Right hindlimb (tissue), 1 donor: ENCODE measurements around the gene CIROP.

Experiments used
- DNase-seq: peaks from one replicate; pipeline ENCODE4 v3.0.0-alpha.2; 2018

The CIROP gene

DNA sequence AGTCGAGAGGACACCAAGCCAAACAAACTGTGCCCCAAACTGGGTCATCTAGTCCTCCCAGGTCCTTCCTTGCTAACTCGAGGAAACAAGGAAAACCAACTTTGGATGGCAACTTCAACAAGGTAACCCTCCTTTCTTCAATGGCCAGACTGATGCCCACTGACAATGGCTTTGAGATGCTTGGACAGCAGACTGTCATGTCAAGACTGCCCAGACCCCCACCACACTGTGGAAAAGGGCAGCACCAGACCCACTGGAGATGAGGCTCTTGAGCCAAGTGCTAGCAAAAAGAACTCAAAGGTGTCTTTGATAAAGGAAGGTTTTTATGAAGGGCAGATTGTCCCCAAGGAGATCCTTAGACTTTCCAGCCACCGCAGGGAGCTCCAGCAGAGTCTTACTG is 38.4 kb downstream of the CIROP start:
- no peak for DNase-seq

DNA sequence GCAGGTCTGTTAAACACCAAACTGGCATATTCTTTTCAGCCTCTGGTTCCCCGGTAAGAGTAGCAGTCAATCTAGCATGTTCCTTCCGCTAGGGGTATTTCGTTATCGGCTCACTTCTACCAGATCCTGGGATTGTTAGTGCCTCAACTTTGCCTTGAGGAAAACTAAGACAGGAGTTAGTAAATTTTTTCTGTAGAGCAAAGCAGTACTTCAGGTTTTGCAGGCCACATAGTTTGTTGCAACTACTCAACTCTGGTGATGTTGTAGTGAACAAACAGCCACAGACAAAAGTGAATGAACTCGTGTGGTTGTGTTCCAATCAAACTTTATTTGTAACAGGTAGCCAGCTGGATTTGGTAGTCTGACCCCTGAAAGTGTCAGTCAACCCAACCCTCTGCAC is 41.2 kb downstream of the CIROP start:
- DNase-seq = no peak

DNA sequence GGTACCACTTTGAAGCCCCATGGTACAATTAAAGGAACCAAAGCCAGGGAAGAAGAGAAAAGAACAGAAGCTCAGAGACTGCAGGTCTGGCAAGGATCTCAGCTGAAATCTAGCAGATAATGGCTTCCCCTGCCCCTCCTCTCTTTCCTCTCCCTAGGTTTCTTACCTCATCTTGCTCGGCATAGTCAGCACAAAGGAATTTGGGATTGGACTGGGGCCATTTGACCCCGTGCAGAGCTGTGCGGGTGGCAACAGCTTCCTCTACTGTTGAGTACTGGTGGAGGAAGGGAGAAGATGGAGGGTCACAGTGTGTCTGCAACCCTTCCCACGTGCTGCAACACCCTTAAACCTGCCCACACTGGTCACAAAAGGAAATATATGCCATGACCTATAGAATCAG is 42.8 kb downstream of the CIROP start:
- no peak for DNase-seq

DNA sequence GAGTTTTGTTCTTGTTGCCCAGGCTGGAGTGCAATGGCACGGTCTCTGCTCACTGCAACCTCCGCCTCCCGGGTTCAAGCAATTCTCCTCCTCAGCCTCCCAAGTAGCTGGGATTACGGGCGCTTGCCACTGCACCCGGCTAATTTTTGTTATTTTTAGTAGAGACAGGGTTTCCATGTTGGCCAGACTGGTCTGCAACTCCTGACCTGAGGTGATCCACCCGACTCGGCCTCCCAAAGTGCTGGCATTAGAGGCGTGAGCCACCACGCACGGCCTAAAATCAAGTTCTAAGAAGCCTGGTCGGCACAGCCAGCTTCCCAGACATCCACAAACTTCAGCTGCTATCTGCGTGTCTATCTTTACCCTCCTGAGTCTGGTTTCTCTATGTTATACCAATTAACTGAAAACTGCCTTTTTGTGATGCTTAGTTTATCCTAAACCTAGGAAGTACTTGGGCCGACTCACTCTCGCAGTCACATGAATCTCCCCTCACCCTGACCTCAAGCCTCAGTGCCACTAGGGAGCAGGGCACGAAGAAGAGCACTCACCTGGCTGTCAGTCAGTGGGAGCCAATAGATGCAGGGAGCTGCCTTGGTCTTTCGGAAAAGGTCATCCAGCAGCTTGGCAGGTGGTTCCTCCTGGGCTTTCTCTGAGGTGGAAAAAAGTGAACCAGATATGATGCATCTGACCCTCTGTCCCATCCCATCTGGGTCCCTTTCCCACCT is 44.1 kb downstream of the CIROP start:
- DNase-seq = no peak

DNA sequence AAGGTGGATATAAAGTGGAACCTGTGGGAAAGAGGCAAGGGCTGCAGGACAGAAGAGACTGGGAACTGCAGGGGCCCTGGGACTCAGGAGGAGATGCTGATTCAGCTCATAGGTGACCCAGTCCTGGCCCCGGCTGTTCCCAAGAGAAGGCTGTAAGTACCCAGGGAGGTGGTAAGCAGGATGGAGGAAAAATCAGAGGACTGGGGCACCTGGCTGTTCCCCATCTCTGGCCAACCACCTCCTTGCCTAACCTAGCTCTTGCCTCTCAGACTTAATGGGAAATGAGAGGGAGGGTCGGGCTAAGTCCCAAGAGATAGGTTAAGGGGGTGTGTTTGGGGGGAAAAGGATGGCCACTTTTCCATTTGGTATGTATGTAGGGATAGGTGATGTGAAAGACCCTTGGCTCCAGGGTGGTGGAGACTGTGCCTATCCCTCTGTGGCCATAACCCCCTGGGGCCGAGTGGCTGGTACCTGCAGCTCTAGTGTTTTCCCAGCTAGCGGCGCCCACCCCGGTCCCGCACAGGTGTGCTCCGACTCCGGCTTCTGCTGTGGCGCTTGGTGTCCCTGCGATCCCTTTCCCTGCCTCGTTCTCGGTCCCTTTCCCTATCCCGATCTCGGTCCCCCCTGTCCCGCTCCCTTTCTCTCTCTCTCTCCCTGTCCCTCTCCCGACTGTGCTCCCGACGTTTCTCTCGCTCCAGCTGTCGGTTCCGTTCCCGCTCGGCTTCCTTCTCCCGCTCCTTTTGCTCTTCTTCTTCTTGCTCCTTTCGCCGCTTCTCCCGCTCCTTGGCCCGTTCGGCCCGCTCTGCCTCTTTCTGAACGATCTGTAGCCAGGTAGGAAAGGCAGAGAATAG is 45.9 kb downstream of the CIROP start:
- DNase-seq = no peak

DNA sequence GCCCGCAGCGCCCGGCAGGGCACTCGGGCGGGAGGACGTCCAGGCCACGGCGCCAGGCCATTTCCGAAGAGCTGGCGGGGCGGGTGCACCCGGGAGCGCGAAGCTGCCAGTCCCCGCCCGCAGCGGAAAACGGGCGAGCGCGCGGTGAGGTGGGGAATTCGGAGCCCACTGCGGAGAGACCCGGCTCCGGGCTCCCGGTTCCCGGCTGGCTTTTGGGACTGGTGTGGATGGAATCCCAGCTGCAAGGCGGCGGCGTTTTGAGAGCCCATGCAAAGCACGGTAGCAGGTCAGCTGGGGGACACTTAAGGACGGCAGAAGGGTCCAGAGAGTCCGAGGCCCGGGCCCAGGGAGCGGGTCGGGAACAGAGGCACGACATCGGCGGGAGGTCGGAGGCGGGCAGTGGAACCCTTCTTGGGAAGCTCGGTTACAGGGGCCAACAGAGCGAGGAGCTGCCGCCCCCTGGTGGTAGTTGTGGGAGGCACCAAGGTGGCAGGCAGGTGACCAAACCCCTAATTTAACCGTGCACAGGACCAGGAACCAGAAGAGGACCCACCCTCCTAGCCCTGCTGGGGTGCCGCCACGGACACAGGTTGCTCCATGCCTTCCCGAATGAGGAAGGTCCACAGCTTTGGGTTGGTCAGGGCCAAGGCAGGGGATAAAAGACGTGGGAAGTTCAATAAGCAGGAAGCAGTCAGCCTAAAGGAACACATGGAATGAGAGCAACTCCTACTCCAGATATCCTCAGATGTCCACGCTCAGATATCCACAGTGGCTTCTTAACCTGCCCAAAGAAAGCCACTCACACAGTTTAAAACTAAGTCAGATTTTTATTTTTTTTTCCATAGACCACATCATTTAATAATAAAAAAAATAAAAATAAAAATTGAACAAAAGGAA is 46.8 kb downstream of the CIROP start:
- DNase-seq = peak; percentile 94

DNA sequence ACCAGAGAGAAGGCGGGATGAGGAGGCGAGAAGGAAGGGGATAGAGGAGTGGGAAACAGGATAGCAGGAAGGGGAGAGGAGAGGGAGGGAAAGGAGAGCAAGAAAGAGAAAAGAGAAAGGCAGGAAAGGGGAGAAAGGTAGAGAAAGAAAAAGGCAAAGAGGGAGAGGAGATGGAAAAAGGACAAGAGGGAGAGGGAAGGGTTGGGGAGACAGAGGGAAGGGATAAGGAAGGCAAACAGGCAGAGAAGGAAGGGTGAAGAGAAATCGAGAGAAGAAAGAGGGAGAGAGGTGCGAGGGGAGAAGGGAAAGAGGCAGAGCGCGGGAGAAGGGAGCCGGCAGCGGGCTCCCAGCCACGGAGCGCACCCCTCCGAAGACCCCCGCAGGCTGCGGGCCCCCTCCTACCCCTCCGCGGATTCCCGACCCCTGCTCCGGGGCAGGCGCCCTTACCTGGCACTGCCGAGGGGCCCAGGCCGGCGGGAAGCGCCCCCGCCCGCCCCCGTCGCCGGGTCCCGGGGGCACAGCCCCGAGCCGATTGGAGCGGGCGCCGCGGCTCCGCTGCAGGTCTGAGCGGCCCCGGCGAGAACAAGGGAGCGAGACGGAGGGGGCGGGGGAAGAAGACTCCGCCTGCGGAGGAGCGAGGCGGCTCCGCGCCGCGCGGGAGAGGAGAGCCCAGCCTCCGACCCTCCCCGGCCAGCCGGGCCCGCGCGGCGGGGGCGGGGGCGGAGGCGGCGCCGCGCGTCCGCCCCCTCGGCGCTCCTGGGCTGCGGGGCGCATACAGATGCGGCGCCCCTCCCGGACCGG is 47.6 kb downstream of the CIROP start, which contains the start of gene CDH24:
TSS of gene CDH24 (minus strand) at position 565 of the 801 bp plus-strand sequence. CDS start 1,787 bp downstream, outside the sequence.
- peak; percentile 89 for DNase-seq

DNA sequence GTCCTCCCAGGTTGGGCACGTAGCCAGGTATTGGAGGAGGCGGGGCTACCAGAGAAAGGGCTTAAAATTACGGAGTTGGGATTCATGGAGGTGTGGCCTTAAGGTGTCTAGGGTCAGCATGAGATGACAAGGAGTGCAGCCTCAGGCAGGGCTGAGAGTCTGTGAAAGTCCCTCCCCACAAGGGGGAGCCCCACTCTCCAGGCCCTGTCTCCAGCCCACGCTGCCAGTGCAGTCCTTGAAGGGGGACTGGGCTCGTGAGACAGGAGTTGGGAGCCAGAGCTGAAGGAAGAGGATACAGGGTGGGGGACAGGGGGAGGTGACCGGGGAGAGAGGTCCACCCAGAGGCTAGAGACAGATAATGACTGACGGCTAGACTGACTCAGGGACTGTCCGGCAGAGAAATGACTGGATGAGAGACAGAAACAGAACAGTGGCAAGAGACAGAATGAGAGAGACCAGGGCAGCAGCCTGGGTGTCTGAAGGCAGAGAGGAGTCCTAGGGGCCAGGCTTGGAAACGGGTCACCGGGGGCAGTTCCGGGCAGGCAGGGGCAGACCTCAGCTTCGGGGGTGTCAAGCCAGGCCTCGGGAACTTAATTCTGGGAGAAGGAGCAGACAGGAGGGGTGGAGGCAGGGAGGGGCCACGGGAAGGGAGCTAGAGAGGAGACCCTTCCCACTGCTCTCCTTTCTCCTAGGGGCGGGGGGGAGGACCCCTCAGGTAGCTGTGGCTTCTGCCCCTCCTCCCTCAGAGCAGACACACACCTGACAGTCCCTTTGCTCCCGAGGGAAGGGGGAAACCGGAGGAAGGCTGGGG is 48.4 kb downstream of the CIROP start:
- peak; percentile 62 for DNase-seq

DNA sequence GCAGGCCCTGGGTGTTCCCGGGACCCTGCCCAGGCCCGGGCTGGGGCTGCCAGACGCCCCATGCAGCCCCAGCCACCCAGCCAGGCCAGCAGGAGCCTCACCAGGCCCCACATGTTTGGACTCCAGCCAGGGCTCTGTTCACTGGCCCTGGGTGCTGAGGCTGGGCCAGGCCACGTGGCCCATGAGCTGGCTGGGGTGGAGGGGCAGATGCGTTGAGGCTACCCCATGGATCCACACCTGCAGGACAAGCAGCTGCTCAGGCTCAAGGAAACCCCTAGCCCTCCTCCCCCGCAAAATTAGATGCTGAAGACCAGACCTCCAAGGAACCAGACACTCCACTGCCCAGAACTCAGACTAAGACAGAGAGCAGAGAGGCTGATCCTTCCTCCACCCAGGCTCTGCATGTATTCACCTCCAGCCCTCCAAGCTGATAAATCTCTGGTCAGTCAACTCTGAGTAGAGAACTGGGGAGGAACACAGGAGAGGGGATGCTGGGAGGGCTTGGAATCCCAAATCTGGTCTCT is 49.1 kb downstream of the CIROP start:
- DNase-seq = no peak

DNA sequence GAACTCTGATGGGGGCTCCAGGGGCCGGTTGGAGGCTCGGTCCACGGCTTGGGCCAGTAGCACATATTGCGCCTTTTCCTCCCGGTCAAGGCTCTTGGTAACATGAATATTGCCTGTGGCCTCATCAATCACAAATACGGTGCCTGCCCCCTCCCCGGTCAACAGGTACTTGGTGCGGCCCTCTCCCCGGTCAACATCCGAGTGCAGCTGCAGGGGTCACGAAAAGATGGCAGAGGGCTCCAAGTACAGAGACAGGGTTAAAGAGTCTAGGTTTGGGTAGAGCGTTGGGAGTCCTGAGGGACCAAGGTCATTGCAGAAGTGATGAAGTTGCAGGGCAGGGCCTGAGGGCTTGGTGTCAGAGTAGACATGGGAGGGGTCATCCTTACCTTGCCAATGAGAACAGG is 49.6 kb downstream of the CIROP start:
- DNase-seq = no peak

DNA sequence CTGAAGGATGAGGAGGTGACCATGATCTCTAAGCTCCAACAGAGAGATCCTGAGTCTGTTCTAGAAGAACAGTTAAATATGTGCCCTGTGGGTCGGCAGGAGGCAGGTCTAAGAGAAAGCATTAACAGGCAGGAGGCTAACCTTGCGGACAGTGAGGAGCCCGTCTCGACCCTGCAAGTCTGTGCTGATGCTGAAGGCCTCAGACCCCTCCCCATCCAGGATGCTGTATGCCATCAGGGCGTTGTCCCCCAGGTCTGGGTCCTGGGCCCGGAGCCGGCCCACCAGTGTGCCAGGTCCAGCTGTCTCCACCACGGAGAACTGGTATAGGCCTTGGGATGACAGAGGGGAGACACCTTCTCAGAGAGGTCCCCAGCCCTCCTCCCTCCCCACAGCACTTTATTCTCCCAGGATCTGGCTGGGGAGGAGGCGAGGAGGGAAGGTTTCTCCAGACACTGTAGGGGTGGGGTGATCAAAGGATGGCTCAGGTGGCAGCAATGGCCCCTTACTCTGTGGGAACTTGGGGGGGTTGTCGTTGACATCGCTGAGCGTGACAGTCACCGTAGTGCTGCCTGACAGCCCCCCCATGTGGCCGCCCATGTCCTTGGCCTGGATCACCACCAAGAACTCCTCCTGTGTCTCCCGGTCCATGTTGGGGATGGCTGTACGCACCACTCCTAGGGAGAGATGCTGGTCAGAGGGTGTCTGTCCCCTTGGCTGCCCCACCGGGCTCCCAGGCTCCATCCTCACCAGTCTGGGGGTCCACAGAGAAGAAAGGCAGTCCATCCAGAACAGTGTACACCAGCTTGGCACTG is 50.6 kb downstream of the CIROP start:
- DNase-seq = no peak

DNA sequence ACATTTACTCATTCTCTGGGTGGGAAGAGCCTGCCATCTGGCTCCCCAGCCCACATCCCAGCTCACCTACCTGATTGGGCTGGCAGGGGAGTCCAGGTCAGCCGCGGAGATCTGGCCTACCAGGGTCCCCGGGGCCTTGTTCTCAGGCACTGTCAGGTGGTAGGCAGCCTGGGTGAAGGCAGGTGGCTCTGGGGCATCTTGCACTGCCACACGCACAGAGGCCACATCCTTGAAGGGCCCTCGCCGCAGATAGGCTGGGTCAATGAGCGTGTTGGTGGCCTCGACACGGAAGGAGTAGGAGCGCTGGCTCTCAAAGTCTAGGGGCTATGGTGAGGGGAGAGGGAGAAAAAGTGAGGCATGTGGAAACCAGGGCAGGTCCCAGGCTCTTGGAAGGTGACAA is 51.4 kb downstream of the CIROP start:
- no peak for DNase-seq

DNA sequence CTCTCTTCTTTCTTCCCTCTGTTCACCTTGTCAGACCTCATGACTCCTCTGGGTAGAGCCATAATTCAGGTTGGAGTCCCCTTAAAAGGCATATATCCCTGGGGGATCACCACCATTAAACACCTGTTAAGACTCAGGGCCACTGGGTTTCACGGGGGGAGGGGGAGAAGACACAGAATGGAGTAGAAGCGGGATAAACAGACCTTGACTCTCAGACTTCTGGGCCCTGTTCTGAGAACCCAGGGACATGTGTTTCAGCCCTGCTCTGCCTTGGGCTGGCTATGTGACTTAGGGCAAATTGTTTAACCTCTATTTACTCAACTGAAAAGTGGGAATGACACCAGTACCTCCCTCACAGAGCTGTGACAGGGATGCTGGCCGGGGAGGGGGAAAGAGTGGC is 52.1 kb downstream of the CIROP start:
- DNase-seq = no peak

DNA sequence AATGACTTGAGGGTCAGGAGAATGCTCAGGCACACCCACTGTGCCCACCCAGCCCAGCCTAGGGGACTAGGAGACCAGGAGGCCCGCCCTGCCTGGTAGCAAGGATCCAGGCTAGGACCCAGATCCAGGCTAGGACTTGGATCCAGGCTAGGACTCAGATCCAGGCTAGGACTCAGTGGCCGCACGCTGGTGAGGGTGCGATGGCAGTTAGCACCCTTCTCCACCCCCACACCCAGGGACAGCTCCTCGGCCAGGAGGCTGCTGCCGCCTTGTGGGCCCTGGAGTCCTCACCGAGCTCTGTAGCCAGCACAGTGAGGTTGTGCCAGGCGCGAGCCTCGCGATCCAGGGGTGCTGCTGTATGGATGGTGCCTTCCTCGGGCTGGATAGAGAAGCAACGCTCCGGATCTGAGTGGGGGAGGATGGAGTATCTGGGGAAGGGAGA is 52.6 kb downstream of the CIROP start:
- DNase-seq = no peak

DNA sequence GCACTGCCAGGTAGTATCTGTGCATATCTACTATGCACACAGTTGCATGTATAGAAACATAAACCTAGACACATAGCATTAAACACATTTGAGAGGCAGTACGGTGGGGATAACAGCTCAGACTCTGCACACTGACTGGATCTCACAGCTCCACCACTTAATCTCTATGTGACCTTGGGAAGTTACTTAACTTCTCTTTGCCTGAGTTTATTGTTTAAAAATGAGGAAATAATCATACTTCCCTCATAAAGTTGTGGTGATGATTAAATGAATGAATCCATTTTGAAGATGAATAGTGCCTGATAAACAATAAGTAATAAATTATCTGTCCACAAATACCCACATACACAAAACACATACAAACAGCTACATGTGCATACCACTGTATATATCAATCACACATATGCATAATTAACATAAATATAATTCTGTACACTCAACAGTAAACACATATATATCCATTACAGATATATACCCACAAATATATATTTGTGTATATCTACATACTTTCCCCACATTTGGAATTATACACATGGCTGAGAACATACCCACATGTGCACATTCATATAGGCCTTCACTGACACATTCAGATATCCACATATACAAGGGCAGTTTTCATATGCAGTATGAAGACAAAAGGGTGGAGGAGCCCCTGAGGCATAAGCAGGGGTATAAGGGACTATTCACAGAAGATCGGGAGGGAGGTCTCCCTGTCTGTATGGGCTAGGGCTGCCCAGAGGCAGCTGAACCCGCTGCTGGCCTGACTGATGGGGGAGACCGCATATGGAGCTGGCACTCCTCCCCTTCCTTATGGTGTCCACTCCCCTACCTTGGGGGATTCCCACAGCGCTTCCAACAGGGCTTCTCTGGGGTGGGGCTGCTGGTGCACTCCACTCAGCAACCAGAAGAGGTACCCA is 53.4 kb downstream of the CIROP start:
- DNase-seq = no peak
